Tibial nerve (tissue), 3 donors: ENCODE data around the gene CXCL10.

Source experiments
- POLR2A ChIP-seq, 2 donors: fragments of 450-650 bp; IDR thresholded peaks; one replicate each; pipeline ENCODE4 v1.6.1; 2017; ENCODE audit warnings: antibody characterized with exemption in 2 of 2, mild to moderate bottlenecking in 2 of 2, moderate library complexity in 2 of 2
- TF ChIP-seq, protein P1 (sequence below), 5 experiments: fragments of 200-600 bp in 3 of 5; fragments of 450-650 bp in 2 of 5; sonication (generic) in 3 of 5; IDR thresholded peaks; one replicate each; pipeline ENCODE4 v1.5.1; 2016 to 2019; ENCODE audit warnings: antibody characterized with exemption in 5 of 5, mild to moderate bottlenecking in 3 of 5, moderate library complexity in 2 of 5

DNA sequence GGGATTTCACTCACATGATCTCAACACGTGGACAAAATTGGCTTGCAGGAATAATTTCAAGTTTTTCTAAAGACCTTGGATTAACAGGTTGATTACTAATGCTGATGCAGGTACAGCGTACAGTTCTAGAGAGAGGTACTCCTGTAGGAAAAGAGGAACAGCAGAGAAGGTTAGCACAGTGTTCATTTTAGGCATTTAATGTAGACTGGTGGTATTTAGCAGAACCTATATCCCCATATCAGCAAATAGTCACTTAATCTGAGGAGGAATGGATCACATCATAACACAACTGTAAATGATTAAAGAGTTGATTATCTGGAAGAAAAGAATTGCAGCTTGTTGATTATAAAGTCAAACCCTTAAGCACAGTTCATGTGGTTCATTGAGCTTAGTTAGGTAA lies 620 bp downstream of the CXCL10 start:
- no peak for TF ChIP-seq POLR2A (IDR thresholded peaks at IDR 0.05)
- TF ChIP-seq, protein P1, sequence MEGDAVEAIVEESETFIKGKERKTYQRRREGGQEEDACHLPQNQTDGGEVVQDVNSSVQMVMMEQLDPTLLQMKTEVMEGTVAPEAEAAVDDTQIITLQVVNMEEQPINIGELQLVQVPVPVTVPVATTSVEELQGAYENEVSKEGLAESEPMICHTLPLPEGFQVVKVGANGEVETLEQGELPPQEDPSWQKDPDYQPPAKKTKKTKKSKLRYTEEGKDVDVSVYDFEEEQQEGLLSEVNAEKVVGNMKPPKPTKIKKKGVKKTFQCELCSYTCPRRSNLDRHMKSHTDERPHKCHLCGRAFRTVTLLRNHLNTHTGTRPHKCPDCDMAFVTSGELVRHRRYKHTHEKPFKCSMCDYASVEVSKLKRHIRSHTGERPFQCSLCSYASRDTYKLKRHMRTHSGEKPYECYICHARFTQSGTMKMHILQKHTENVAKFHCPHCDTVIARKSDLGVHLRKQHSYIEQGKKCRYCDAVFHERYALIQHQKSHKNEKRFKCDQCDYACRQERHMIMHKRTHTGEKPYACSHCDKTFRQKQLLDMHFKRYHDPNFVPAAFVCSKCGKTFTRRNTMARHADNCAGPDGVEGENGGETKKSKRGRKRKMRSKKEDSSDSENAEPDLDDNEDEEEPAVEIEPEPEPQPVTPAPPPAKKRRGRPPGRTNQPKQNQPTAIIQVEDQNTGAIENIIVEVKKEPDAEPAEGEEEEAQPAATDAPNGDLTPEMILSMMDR (IDR thresholded peaks at IDR 0.05) = no peak
